Dermis microvascular lymphatic vessel endothelial cell (primary cell): ENCODE results near the gene PPP2R2B. TPM values are rescaled to one million over a fixed set of nuclear protein-coding genes. Genes with fewer than 3 reads are reported as not detected.
A peak's percentile ranks its signal among the peaks of the same experiment; 100 is the strongest.

Source experiments
- DNase-seq, 2 donors: peaks; one replicate each; pipeline versions ENCODE4 v3.0.0 to v3.0.0-alpha.2; 2010; ENCODE audit warnings: low read depth in 2 of 2
- total RNA-seq: library from RNA; depleted of rRNA; stranded (reverse); fragments of >200 nt; gene quantifications from 2 replicates; pipeline ENCODE4 v1.2.1, GENCODE V29; 2014

The PPP2R2B gene
- total RNA-seq, 1 donor from 2014 or later: not detected

- DNase-seq: no peak
Measured at GRCh38 chr5:146703899-146704298, 174.7 kb downstream of the PPP2R2B start.

- DNase-seq: no peak
Measured at GRCh38 chr5:146703499-146703898, 175.1 kb downstream of the PPP2R2B start.

- DNase-seq: no peak
Measured at GRCh38 chr5:146699664-146700418, 178.7 kb downstream of the PPP2R2B start.

GRCh38 chr5:146699138-146699537 is 179.4 kb downstream of the PPP2R2B start:
- no peak for DNase-seq

GRCh38 chr5:146698651-146699050 is 179.9 kb downstream of the PPP2R2B start:
- DNase-seq: no peak

GRCh38 chr5:146697211-146697610 is 181.3 kb downstream of the PPP2R2B start:
- DNase-seq: no peak

- DNase-seq: no peak
Measured at GRCh38 chr5:146695646-146696045, 182.9 kb downstream of the PPP2R2B start.

GRCh38 chr5:146690880-146691355 is 187.6 kb downstream of the PPP2R2B start:
- no peak for DNase-seq

GRCh38 chr5:146687630-146688029 is 190.9 kb downstream of the PPP2R2B start:
- DNase-seq: no peak

- DNase-seq: no peak
Measured at GRCh38 chr5:146683861-146684260, 194.7 kb downstream of the PPP2R2B start.

GRCh38 chr5:146682899-146683532 is 195.5 kb downstream of the PPP2R2B start:
- DNase-seq: no peak

GRCh38 chr5:146681585-146682105 is 196.9 kb downstream of the PPP2R2B start:
- DNase-seq: no peak

GRCh38 chr5:146680846-146681584 is 197.5 kb downstream of the PPP2R2B start:
- DNase-seq: no peak

GRCh38 chr5:146675636-146676035 is 202.9 kb downstream of the PPP2R2B start:
- no peak for DNase-seq

- DNase-seq: no peak
Measured at GRCh38 chr5:146672866-146673265, 205.7 kb downstream of the PPP2R2B start.

GRCh38 chr5:146671561-146672295 is 206.8 kb downstream of the PPP2R2B start:
- no peak for DNase-seq

- DNase-seq: no peak
Measured at GRCh38 chr5:146669656-146670055, 208.9 kb downstream of the PPP2R2B start.

GRCh38 chr5:146667633-146668272 is 210.8 kb downstream of the PPP2R2B start:
- peak in 1 of 2 donors; percentile 10 for DNase-seq

- DNase-seq: peak; percentile 11 to 16
Measured at GRCh38 chr5:146662229-146662628, 216.3 kb downstream of the PPP2R2B start.

GRCh38 chr5:146660376-146660960 is 218.1 kb downstream of the PPP2R2B start:
- no peak for DNase-seq
